WTC11 (cell line): ENCODE results near the gene C11orf58. TPM values are rescaled to one million over a fixed set of nuclear protein-coding genes. Genes with fewer than 3 reads are reported as not detected.

ENCODE experiments used
- ATAC-seq: fragments of 200-7000 bp; cut with Tn5 transposase; 2 replicates; pipeline ENCODE4 v1.10.0; 2021; ENCODE audit warnings: mild to moderate bottlenecking, moderate library complexity
- CTCF ChIA-PET: fragments of 300-600 bp; sonication (Branson Sonifier 250); formaldehyde crosslinking; loops from one replicate; lab custom pipeline; 2021; ENCODE audit warnings: antibody characterized with exemption; lab: Charles Lee
- POLR2A ChIA-PET: fragments of 350-600 bp; sonication (Branson Sonifier 250); formaldehyde crosslinking; loops from one replicate; lab custom pipeline; 2021; ENCODE audit warnings: antibody characterized with exemption; lab: Charles Lee
- DNase-seq: peaks from one replicate; pipeline ENCODE4 v3.0.0; 2021; ENCODE audit warnings: low spot score
- H3K27ac Mint-ChIP-seq: 2 replicates; pipeline ENCODE4 v1.8.0; 2021; ENCODE audit warnings: mixed read lengths
- H3K27me3 Mint-ChIP-seq: 2 replicates; pipeline ENCODE4 v1.8.0; 2021; ENCODE audit warnings: low read depth, mild to moderate bottlenecking, moderate library complexity, mixed read lengths
- H3K36me3 Mint-ChIP-seq: 2 replicates; pipeline ENCODE4 v1.8.0; 2021; ENCODE audit warnings: mixed read lengths
- H3K4me1 Mint-ChIP-seq: 2 replicates; pipeline ENCODE4 v1.8.0; 2022; ENCODE audit warnings: mixed read lengths
- H3K4me3 Mint-ChIP-seq: 2 replicates; pipeline ENCODE4 v1.8.0; 2021; ENCODE audit warnings: mild to moderate bottlenecking, moderate library complexity, mixed read lengths
- H3K9me3 Mint-ChIP-seq: 2 replicates; pipeline ENCODE4 v1.8.0; 2021; ENCODE audit warnings: mixed read lengths
- JUN ChIP-seq: sonication (generic); formaldehyde crosslinking; IDR thresholded peaks from 2 replicates; pipeline ENCODE4 v1.8.0; 2023; ENCODE audit warnings: mild to moderate bottlenecking, missing genetic modification reagents
- KAT7 ChIP-seq: sonication (generic); formaldehyde crosslinking; IDR thresholded peaks from 2 replicates; pipeline ENCODE4 v1.8.1; 2023; ENCODE audit warnings: missing genetic modification reagents, mild to moderate bottlenecking, borderline replicate concordance
- MYBL2 ChIP-seq: sonication (generic); formaldehyde crosslinking; IDR thresholded peaks from 2 replicates; pipeline ENCODE4 v1.8.1; 2023; ENCODE audit warnings: mild to moderate bottlenecking, moderate library complexity, missing genetic modification reagents
- TEAD4 ChIP-seq: sonication (generic); formaldehyde crosslinking; IDR thresholded peaks from 2 replicates; pipeline ENCODE4 v1.8.0; 2022; ENCODE audit warnings: mild to moderate bottlenecking, missing genetic modification reagents
- ZNF396 ChIP-seq: fragments of 250-450 bp; sonication (Bioruptor Pico); IDR thresholded peaks from 2 replicates; pipeline ENCODE4 v1.8.0; 2021; ENCODE audit warnings: mild to moderate bottlenecking, moderate library complexity, borderline replicate concordance
- ZNF416 ChIP-seq: fragments of 250-450 bp; sonication (Bioruptor Pico); IDR thresholded peaks from 2 replicates; pipeline ENCODE4 v1.9.0; 2021; ENCODE audit warnings: mild to moderate bottlenecking, inconsistent platforms
- total RNA-seq: library from RNA; stranded (reverse); gene quantifications from 3 replicates; pipeline ENCODE4 v1.2.3, GENCODE V29; 2021
- TF ChIP-seq, protein P1 (sequence below): fragments of 250-450 bp; sonication (Bioruptor Pico); IDR thresholded peaks from 2 replicates; pipeline ENCODE4 v1.9.0; 2021; ENCODE audit warnings: mild to moderate bottlenecking
- TF ChIP-seq, protein P2 (sequence below): fragments of 200-600 bp; IDR thresholded peaks from 2 replicates; pipeline ENCODE4 v1.8.0; 2022; ENCODE audit warnings: antibody characterized with exemption
- TF ChIP-seq, protein P3 (sequence below): fragments of 250-450 bp; sonication (Bioruptor Pico); IDR thresholded peaks from 2 replicates; pipeline ENCODE4 v1.9.0; 2021; ENCODE audit warnings: mild to moderate bottlenecking, borderline replicate concordance
- TF ChIP-seq, protein P4 (sequence below): sonication (generic); formaldehyde crosslinking; IDR thresholded peaks from 2 replicates; pipeline ENCODE4 v1.8.1; 2022; ENCODE audit warnings: mild to moderate bottlenecking, moderate library complexity, missing genetic modification reagents
- TF ChIP-seq, protein P5 (sequence below): fragments of 250-450 bp; sonication (Bioruptor Pico); IDR thresholded peaks from 2 replicates; pipeline ENCODE4 v2.1.2; 2022; ENCODE audit warnings: mild to moderate bottlenecking, moderate library complexity
- TF ChIP-seq, protein P6 (sequence below): fragments of 250-450 bp; sonication (Bioruptor Pico); IDR thresholded peaks from 2 replicates; pipeline ENCODE4 v1.8.0; 2021; ENCODE audit warnings: mild to moderate bottlenecking
- TF ChIP-seq, protein P7 (sequence below): sonication (generic); formaldehyde crosslinking; IDR thresholded peaks from 2 replicates; pipeline ENCODE4 v1.8.1; 2023; ENCODE audit warnings: mild to moderate bottlenecking, missing genetic modification reagents, borderline replicate concordance

Gene C11orf58
- total RNA-seq, 1 experiment from 2014 or later, result 141 TPM

DNA sequence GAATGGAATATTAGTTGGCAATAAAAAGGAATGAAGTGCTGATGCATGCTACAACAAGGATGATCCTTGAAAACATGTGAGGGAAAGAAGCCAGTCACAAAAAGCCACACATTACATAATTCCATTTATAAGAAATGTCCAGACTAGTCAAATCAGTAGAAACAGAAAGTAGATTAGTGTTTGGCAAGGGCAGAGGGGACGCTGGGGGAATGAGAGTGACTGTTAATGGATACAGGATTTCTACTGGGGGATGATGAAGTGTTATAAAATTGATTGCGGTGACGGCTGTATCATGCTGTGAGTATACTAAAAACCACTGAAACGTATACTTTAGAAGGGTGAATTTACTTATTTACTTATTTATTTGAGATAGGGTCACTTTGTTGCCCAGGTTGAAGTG lies 57.9 kb downstream of the C11orf58 start:
- Mint-ChIP-seq H3K4me1 (no peaks in the 10 kb centered on the region), H3K27ac (no peak overlapping the region), H3K36me3 (peaks cover 6% of the 10 kb centered on the region), H3K4me3 (no peak overlapping the region), H3K27me3 (no peaks in the 10 kb centered on the region), H3K9me3 (no peaks in the 10 kb centered on the region)
- CTCF ChIA-PET, result interaction anchor here (0.7 to 1.3 kb wide), 2 partner anchors 11 to 219 kb away, joined by 5 read pairs; no protein-coding TSS in a partner anchor
- no peak for DNase-seq
- POLR2A ChIA-PET, result no interaction called here
- no peak for ATAC-seq
- no peak for TF ChIP-seq MYBL2 (CRISPR knock-in tag)
- TF ChIP-seq, protein P1, sequence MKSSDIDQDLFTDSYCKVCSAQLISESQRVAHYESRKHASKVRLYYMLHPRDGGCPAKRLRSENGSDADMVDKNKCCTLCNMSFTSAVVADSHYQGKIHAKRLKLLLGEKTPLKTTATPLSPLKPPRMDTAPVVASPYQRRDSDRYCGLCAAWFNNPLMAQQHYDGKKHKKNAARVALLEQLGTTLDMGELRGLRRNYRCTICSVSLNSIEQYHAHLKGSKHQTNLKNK (CRISPR knock-in tag), result no peak
- no peak for TF ChIP-seq ZNF396 (CRISPR knock-in tag)
- no peak for TF ChIP-seq TEAD4 (CRISPR knock-in tag)
- TF ChIP-seq, protein P2, sequence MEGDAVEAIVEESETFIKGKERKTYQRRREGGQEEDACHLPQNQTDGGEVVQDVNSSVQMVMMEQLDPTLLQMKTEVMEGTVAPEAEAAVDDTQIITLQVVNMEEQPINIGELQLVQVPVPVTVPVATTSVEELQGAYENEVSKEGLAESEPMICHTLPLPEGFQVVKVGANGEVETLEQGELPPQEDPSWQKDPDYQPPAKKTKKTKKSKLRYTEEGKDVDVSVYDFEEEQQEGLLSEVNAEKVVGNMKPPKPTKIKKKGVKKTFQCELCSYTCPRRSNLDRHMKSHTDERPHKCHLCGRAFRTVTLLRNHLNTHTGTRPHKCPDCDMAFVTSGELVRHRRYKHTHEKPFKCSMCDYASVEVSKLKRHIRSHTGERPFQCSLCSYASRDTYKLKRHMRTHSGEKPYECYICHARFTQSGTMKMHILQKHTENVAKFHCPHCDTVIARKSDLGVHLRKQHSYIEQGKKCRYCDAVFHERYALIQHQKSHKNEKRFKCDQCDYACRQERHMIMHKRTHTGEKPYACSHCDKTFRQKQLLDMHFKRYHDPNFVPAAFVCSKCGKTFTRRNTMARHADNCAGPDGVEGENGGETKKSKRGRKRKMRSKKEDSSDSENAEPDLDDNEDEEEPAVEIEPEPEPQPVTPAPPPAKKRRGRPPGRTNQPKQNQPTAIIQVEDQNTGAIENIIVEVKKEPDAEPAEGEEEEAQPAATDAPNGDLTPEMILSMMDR, result no peak
- TF ChIP-seq, protein P3, sequence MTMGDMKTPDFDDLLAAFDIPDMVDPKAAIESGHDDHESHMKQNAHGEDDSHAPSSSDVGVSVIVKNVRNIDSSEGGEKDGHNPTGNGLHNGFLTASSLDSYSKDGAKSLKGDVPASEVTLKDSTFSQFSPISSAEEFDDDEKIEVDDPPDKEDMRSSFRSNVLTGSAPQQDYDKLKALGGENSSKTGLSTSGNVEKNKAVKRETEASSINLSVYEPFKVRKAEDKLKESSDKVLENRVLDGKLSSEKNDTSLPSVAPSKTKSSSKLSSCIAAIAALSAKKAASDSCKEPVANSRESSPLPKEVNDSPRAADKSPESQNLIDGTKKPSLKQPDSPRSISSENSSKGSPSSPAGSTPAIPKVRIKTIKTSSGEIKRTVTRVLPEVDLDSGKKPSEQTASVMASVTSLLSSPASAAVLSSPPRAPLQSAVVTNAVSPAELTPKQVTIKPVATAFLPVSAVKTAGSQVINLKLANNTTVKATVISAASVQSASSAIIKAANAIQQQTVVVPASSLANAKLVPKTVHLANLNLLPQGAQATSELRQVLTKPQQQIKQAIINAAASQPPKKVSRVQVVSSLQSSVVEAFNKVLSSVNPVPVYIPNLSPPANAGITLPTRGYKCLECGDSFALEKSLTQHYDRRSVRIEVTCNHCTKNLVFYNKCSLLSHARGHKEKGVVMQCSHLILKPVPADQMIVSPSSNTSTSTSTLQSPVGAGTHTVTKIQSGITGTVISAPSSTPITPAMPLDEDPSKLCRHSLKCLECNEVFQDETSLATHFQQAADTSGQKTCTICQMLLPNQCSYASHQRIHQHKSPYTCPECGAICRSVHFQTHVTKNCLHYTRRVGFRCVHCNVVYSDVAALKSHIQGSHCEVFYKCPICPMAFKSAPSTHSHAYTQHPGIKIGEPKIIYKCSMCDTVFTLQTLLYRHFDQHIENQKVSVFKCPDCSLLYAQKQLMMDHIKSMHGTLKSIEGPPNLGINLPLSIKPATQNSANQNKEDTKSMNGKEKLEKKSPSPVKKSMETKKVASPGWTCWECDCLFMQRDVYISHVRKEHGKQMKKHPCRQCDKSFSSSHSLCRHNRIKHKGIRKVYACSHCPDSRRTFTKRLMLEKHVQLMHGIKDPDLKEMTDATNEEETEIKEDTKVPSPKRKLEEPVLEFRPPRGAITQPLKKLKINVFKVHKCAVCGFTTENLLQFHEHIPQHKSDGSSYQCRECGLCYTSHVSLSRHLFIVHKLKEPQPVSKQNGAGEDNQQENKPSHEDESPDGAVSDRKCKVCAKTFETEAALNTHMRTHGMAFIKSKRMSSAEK (CRISPR knock-in tag), result no peak
- no peak for TF ChIP-seq ZNF416
- TF ChIP-seq, protein P4, sequence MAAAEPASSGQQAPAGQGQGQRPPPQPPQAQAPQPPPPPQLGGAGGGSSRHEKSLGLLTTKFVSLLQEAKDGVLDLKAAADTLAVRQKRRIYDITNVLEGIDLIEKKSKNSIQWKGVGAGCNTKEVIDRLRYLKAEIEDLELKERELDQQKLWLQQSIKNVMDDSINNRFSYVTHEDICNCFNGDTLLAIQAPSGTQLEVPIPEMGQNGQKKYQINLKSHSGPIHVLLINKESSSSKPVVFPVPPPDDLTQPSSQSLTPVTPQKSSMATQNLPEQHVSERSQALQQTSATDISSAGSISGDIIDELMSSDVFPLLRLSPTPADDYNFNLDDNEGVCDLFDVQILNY (CRISPR knock-in tag), result no peak
- TF ChIP-seq, protein P5, sequence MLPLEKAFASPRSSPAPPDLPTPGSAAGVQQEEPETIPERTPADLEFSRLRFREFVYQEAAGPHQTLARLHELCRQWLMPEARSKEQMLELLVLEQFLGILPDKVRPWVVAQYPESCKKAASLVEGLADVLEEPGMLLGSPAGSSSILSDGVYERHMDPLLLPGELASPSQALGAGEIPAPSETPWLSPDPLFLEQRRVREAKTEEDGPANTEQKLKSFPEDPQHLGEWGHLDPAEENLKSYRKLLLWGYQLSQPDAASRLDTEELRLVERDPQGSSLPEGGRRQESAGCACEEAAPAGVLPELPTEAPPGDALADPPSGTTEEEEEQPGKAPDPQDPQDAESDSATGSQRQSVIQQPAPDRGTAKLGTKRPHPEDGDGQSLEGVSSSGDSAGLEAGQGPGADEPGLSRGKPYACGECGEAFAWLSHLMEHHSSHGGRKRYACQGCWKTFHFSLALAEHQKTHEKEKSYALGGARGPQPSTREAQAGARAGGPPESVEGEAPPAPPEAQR (CRISPR knock-in tag), result no peak
- no peak for TF ChIP-seq JUN (CRISPR knock-in tag)
- TF ChIP-seq, protein P6, sequence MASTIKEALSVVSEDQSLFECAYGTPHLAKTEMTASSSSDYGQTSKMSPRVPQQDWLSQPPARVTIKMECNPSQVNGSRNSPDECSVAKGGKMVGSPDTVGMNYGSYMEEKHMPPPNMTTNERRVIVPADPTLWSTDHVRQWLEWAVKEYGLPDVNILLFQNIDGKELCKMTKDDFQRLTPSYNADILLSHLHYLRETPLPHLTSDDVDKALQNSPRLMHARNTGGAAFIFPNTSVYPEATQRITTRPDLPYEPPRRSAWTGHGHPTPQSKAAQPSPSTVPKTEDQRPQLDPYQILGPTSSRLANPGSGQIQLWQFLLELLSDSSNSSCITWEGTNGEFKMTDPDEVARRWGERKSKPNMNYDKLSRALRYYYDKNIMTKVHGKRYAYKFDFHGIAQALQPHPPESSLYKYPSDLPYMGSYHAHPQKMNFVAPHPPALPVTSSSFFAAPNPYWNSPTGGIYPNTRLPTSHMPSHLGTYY (CRISPR knock-in tag), result no peak
- TF ChIP-seq, protein P7, sequence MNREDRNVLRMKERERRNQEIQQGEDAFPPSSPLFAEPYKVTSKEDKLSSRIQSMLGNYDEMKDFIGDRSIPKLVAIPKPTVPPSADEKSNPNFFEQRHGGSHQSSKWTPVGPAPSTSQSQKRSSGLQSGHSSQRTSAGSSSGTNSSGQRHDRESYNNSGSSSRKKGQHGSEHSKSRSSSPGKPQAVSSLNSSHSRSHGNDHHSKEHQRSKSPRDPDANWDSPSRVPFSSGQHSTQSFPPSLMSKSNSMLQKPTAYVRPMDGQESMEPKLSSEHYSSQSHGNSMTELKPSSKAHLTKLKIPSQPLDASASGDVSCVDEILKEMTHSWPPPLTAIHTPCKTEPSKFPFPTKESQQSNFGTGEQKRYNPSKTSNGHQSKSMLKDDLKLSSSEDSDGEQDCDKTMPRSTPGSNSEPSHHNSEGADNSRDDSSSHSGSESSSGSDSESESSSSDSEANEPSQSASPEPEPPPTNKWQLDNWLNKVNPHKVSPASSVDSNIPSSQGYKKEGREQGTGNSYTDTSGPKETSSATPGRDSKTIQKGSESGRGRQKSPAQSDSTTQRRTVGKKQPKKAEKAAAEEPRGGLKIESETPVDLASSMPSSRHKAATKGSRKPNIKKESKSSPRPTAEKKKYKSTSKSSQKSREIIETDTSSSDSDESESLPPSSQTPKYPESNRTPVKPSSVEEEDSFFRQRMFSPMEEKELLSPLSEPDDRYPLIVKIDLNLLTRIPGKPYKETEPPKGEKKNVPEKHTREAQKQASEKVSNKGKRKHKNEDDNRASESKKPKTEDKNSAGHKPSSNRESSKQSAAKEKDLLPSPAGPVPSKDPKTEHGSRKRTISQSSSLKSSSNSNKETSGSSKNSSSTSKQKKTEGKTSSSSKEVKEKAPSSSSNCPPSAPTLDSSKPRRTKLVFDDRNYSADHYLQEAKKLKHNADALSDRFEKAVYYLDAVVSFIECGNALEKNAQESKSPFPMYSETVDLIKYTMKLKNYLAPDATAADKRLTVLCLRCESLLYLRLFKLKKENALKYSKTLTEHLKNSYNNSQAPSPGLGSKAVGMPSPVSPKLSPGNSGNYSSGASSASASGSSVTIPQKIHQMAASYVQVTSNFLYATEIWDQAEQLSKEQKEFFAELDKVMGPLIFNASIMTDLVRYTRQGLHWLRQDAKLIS (CRISPR knock-in tag), result no peak
- no peak for TF ChIP-seq KAT7
